Activated gamma-delta T cell treated with anti-CD3 and anti-CD28 coated beads, Interleukin-2, amount 50 U/mL, for 16 hours (primary cell): ENCODE measurements around the gene RCBTB2.

Experiments used
- DNase-seq: peaks from one replicate; pipeline ENCODE4 v3.0.0-alpha.2; 2020; ENCODE audit warnings: low read depth

Gene RCBTB2

DNA sequence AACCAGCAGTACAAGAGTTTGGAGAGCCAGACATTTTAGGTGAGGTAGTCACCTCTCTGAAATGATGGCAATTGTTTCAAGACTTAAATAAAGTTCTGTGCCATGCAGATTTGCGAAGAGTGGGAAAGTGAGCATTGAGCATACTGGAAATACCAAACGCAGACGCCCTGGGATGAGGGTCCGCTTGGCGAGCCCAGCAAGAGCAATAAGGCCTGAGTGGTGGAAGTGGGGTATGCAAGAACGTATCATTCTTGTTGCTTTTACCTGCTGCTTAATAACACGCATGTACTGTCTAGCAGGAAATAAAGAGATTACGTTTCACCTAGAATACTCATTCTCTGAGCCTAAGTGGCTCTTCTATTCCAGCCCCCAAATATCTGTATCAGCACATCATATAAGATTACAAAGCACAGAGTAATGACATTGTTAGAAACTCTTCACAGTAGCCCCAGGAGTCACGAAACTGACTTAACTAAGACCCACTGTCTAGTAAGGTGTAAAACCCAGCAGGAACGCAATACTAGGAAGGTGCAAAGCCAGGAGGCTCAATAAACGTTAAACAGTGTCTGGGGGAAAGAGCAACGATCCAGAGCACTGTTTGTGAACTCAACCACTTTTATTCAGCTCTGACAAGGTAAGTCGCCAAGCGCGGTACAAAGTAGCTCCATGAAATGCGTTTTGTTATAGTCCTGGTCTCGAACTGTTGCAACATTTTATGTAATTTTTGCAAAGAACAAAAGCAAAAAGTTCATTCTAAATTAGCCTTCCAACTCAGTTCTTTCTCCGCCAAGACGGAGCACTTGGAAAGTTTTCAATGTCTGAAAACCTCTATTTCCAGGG lies 1.2 kb downstream of the RCBTB2 start:
- no peak for DNase-seq

DNA sequence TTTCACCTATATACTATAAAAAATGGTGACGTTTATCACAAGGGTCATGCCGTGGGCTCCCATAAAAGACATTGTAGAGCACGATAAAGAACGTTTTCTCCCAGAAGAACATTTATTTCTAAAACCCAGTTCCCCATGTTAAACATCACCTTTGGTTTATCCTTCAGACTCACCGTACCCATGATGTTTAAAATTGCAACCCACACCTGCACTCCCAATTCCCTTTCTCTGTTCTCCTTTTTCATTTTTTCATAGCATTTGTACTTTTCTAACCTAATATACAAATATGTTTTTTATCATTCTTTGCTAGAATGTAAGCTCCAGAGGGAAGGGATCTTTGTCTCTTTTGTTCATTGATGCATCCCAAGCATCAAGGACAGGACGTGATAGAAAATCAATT lies 2.0 kb downstream of the RCBTB2 start:
- DNase-seq = no peak

GRCh38 chr13:48528720-48529119 lies 4.2 kb downstream of the RCBTB2 start:
- no peak for DNase-seq

- no peak for DNase-seq
Observed at GRCh38 chr13:48527955-48528354, 4.9 kb downstream of the RCBTB2 start.

GRCh38 chr13:48526286-48526685 lies 6.6 kb downstream of the RCBTB2 start:
- DNase-seq = no peak

- DNase-seq = no peak
Observed at GRCh38 chr13:48518083-48518482, 14.8 kb downstream of the RCBTB2 start.

DNA sequence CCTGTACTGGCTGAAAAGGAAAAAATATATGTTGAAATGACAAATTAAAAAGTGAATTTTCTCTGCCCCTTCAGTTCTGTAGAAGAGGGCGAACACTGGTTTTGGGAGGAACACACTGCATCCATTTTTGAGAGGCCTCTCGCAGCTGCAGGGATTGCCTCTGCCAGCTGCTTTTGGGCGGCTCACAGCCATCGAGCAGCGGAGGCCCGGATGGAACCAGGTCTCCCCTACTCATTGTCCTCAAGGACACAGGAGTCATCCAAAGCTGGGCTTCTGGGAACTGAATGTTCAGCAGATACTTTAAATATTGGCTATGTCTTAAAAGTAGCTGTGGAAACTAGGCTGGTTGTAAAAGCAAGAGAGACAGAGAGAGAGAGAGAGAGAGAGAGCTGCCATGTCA lies 17.1 kb downstream of the RCBTB2 start:
- no peak for DNase-seq

- DNase-seq = no peak
Observed at GRCh38 chr13:48514793-48515192, 18.1 kb downstream of the RCBTB2 start.

DNA sequence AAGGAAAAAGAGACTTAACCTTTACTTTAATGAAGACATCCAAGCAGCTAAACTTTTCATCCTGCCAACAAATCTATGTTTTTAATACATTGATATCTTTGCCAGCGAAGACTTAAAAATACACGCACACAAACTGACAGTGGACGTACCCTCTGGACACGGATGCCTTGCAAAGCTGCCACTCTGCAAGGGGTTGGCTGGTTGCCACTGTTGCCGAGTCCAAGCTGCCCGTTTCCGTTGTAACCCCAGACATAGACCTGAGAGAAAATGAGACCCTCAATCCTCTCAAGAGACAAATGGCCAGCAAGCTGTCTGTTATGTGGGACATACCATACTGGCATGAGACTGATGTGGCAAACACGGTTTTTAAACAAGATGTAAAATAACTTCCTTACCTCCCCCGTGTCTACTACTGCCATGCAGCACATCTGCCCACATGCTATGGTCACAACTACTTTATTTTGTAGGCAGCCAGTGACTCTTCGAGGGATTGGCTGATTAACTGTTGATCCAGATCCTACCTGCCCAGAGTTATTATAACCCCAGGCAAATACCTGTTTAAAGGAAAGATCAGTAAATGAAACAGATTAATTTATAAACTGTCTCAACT lies 21.2 kb downstream of the RCBTB2 start:
- no peak for DNase-seq

DNA sequence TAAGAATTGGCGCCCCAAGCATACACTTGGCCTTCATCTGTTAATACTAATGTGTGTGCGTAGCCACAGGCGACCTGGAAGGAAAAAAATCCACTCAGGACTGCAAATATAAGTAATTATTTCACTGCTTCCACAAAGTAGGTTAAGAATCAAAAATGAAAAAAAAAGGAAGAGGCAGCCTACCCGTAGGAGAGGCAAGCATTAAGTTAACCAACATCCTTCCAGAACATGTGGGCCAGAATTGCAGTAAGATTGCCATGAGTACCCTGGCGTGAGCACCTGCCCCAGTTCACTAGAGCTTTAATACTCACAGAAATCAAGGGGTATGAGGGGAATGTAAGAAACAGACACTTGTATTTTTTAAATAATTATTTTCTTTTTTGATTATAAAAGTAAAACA lies 22.2 kb downstream of the RCBTB2 start:
- DNase-seq = no peak

DNA sequence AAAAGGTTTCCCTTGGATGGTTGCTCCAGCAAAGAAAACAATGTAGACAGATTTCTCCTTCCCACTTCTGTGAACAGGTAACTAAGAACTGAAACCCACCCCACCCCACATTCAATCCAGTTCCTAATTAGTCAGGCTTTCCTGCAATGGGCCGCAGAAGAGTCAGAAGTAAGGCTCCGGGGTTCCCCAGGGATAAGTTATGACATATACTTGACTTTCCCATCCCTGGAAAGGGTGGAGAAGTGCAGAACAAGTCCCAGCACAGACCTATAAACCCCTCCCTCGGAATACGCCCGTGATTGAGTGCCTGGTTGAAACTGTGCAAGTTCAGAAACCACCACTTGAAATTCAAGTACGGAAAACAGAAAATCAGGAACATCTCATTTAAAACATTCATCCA lies 24.9 kb downstream of the RCBTB2 start:
- no peak for DNase-seq

- DNase-seq = no peak
Observed at GRCh38 chr13:48507021-48507420, 25.9 kb downstream of the RCBTB2 start.

DNA sequence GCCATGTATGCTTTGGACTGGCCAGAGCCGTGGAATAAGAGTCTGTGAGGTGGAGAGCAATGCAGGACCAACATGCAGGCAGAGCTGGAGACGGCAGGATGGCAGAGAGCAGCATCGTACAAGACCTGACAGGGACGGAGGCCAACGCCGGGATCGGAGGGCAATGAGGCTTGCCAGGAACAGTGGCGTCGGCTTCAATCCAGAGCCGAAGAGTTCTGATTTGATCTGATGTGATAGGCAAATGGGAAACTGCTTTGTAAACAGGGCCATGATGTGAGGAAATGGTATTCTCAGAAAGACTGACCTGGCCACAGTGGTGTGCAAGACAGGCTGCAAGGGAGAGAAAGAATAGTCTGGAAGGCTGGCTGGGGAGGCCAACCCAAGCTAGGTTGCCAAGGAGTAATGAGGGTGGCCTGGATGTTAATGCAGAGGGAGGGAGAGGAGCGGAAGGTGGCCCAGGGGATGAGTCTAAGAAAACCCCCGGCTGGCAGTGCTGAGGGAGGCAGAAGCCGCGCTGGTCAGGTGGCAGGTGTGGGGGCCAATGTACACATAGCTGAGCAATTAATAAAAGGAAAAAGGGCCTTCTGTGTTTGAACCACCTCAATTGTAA lies 26.7 kb downstream of the RCBTB2 start:
- no peak for DNase-seq

DNA sequence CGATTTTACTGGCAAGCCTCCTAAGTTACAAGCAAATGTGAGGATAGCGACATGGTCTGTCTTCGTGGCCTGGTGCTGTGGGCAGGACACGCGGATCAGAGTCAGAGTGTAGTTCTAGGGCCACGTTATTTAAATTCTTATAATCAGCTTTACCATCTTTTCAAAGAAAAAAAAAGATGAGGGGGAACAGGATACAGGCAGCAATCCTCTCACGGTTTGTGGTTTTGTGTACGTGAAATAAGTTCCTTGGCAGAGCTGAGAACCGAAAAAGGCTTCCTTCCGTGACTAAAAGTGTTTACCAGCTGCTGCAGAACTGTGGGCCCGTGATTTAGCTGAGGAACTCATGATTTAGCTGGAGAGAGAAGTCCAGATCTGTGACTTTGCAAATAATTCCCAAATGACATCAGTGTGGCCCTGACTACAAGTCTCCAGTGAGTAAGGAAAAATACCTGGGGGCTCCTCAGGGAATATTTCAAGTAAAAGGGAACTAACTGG lies 27.2 kb downstream of the RCBTB2 start:
- DNase-seq = peak; percentile 44

- DNase-seq = no peak
Observed at GRCh38 chr13:48505012-48505411, 27.9 kb downstream of the RCBTB2 start.

DNA sequence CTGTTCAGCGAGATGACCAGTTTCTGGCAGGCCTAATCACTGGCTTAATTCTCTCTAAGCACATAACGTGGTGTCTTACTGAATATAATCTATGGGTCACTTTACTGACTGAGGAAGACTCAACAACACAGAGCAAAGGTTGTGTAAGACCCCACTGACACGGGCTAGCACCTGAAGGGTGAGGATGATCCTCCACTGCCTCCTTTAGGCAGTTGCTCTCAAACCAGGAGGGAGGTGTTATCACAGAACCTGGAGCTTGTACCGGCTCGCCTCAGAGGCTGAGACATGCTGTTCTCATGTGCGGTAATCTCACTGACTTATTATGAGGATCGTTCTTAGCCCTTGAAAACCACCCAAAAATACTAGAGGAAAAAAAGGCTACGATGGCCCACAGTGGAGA lies 28.3 kb downstream of the RCBTB2 start:
- no peak for DNase-seq

GRCh38 chr13:48502601-48503319 lies 30.1 kb downstream of the RCBTB2 start:
- DNase-seq = no peak

- DNase-seq = no peak
Observed at GRCh38 chr13:48501705-48502104, 31.2 kb downstream of the RCBTB2 start.

DNA sequence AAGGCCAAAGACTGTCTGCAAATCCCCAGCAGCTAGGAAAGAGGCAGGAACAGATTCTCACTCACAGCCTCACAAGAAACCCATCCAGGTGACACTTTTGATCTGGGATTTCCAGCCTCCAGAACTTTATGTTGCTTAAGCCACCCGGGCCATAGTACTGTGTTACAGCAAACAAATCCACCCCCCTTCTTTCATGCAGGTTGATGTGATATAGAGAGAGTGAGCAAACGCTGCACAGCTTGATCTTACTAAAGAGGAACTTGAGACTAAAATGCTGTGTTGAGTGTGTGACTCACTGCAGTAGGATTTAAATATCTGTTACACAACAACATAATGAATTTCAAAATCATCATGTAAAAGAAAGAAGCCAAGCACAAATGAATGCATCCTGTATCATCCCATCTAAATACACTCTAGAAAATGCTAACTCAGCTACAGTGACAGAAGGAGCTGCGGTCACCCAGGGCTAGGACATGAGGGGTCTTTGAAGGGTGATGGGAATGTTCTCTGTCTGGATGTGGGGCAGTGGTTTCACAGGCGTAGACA lies 32.2 kb downstream of the RCBTB2 start:
- DNase-seq = no peak

GRCh38 chr13:48497669-48498068 lies 35.2 kb downstream of the RCBTB2 start:
- DNase-seq = no peak

- no peak for DNase-seq
Observed at GRCh38 chr13:48496271-48497161, 36.4 kb downstream of the RCBTB2 start.
